GM12872 (cell line): Measurements from ENCODE around the gene GLS2.

Experiments
- TF ChIP-seq, protein P1 (sequence below): IDR thresholded peaks from 3 replicates; pipeline ENCODE4 v1.5.1; 2011; ENCODE audit warnings: low read depth, mild to moderate bottlenecking, low read length, moderate library complexity; ENCODE audit not compliant: insufficient read depth

GLS2 gene

DNA sequence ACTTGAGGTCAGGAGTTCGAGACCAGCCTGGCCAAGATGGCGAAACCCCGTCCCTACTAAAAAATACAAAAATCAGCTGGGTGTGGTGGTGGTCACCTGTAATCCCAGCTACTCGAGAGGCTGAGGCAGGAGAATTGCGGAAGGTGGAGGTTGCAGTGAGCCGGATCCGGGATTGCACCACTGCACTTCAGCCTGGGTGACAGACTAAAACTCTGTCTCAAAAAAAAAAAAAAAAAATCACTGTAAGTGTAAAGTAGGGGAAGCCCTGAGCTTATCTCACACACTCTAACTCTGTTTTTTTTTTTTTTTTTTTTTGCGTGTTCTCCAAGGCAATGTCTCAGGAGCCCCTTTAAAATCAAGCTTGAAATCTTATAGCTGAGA is 33.2 kb upstream of the GLS2 start:
- TF ChIP-seq, protein P1, sequence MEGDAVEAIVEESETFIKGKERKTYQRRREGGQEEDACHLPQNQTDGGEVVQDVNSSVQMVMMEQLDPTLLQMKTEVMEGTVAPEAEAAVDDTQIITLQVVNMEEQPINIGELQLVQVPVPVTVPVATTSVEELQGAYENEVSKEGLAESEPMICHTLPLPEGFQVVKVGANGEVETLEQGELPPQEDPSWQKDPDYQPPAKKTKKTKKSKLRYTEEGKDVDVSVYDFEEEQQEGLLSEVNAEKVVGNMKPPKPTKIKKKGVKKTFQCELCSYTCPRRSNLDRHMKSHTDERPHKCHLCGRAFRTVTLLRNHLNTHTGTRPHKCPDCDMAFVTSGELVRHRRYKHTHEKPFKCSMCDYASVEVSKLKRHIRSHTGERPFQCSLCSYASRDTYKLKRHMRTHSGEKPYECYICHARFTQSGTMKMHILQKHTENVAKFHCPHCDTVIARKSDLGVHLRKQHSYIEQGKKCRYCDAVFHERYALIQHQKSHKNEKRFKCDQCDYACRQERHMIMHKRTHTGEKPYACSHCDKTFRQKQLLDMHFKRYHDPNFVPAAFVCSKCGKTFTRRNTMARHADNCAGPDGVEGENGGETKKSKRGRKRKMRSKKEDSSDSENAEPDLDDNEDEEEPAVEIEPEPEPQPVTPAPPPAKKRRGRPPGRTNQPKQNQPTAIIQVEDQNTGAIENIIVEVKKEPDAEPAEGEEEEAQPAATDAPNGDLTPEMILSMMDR, result no peak

DNA sequence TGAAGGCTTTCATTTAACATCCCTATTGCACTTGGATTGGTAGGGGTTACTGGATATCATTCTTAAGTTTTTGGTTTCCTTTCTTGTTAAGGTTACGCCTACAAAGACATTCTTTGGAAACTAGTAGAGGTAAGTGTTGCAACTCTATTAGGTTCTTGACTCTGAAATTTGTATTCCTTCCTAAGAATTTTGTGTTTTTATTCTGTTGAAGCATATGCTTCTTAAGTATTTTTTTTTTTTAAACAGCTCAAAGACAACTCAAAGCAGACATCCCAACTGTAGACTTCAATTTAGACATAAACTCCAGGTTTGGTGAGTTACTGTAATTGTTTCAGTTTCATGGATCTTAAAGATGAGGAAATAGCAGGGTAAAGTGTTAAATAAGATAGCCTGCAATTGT is 32.5 kb upstream of the GLS2 start:
- TF ChIP-seq, protein P1, result no peak

DNA sequence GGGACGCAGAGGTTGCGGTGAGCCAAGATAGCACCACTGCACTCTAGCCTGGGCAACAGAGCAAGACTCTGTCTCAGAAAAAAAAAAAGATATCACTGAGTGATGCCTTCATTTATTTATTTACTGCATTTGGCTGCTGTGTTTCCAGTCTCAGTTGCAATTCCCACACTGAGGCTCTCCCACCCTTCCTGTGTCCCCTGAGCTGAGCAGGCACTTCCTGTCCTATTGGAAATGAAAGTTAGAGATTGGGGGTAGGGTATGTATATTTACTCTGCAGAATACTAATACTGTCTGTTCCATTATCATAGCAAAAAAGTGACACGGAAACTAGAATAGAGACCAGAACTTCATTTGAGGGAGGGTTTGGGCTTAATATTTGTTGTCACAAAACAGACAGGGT is 32.1 kb upstream of the GLS2 start:
- TF ChIP-seq, protein P1, result no peak

DNA sequence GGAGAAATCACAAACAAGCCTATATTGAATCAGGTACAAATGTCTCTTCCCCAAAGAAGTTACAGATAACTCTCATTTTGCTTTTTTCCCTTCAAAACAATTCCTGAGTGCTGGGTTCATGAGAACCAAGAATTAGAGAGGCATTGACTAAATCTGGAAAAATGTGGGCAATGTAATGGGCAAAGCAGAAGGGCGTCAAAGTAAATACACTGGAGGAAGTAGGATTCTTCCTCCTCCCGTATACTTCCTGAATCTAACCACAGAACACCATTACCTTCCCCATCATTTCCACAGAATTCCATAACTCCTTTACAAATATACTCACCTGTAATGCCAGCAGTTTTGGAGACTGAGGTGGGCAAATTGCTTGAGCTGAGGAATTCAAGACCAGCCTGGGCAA is 30.6 kb upstream of the GLS2 start:
- TF ChIP-seq, protein P1, result no peak

DNA sequence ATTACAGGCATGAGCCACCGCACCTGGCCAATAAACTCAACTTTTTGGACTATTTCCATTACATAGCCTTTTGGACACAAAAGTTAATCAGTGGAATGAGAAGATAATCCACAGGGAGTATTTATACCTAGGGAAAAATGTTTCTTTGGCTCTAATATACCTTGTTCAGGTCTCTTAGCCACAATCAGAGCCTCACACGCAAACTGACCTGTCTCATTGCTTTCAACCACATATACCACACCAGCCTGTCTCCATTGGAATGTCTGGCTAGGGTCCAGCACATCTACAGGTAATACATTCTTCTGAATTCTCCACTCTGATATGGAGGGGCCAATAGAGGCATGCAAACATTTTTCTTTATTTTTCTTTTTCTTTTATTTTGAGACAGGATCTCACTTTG is 29.9 kb upstream of the GLS2 start:
- TF ChIP-seq, protein P1, result no peak

DNA sequence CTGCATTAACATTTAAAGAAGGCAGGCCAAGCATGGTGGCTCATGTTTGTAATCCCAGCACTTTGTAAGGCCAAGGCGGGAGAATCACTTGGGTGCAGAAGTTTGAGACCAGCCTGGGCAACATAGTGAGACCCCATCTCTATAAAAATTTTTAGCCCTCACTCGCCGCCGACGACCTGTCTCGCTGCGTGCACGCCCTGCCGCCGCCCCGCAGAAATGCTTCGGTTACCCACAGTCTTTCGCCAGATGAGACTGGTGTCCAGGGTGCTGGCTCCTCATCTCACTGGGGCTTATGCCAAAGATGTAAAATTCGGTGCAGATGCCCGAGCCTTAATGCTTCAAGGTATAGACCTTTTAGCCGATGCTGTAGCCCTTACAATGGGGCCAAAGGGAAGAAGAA is 22.8 kb upstream of the GLS2 start:
- TF ChIP-seq, protein P1, result no peak

DNA sequence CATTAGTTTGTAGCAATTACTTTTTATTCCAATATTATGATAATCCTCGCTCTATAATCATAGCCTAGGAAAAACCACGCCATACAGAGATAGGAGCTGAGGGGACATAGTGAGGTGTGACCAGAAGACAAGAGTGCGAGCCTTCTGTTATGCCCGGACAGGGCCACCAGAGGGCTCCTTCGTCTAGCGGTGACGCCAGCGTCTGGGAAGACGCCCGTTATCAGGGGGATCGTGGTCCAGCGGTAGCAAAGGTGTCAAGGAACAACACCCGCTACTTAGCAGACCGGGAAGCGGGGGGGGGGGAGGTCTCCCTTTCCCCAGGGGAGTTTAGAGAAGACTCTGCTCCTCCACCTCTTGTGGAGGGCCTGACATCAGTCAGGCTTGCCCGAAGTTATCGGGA is 8.7 kb upstream of the GLS2 start:
- TF ChIP-seq, protein P1, result peak; percentile 46; the same call in 2 of the 3 replicates

DNA sequence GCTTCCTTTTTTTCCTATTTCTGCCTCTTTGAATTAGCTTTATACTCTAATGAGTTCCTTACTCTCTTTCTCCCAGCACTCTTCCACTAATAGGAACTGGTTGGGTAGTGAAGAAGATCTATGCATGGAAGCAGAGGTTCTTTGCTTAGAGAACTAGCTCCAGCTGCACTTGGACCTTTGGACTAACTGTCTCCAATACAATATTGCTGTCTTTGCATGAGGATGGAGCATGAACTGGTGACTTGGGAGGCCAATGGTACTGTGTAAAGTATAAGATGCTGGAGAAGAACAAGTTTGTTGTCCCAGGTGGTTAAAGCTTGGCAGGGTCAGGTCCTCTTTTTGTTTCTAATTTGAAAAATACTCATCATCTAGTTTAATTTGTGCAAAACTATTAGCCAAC is 2.4 kb upstream of the GLS2 start:
- TF ChIP-seq, protein P1, result no peak
